Osteoblast (primary cell): ENCODE measurements around the gene SH3RF2. TPM values are rescaled to one million over a fixed set of nuclear protein-coding genes. Genes with fewer than 3 reads are reported as not detected.
A peak's percentile ranks its signal among the peaks of the same experiment; 100 is the strongest.

Source experiments
- DNase-seq: peaks from one replicate; pipeline ENCODE4 v3.0.0; 2011; ENCODE audit warnings: low spot score, mixed read lengths; ENCODE audit not compliant: insufficient read length; ENCODE audit errors: missing footprints
- H2AFZ ChIP-seq: 2 replicates; pipeline ENCODE4 v1.6.0; 2011; ENCODE audit warnings: mild to moderate bottlenecking, low read length
- H3K27ac ChIP-seq: 2 replicates; pipeline ENCODE4 v1.5.1; 2011; ENCODE audit warnings: mild to moderate bottlenecking, low read depth, low read length, moderate library complexity
- H3K27me3 ChIP-seq: 2 replicates; pipeline ENCODE4 v1.6.0; 2012; ENCODE audit warnings: mild to moderate bottlenecking, control low read depth, inconsistent platforms, low read length, moderate library complexity; ENCODE audit not compliant: insufficient read depth
- H3K36me3 ChIP-seq: 2 replicates; pipeline ENCODE4 v1.5.1; 2011; ENCODE audit warnings: mild to moderate bottlenecking, low read length, control low read depth, moderate library complexity; ENCODE audit not compliant: insufficient read depth
- H3K4me1 ChIP-seq: 2 replicates; pipeline ENCODE4 v1.5.1; 2011; ENCODE audit warnings: mild to moderate bottlenecking, low read length, control low read depth, moderate library complexity; ENCODE audit not compliant: insufficient read depth
- H3K4me2 ChIP-seq: 2 replicates; pipeline ENCODE4 v1.6.0; 2011; ENCODE audit warnings: mild to moderate bottlenecking, low read length; ENCODE audit not compliant: insufficient read depth
- H3K4me3 ChIP-seq: fragments of 200-600 bp; sonication (generic); 3 replicates; pipeline ENCODE4 v1.5.1; 2012; ENCODE audit warnings: mild to moderate bottlenecking, low read length, inconsistent platforms; ENCODE audit not compliant: insufficient read depth
- H3K79me2 ChIP-seq: 2 replicates; pipeline ENCODE4 v1.6.0; 2012; ENCODE audit warnings: mild to moderate bottlenecking, low read length, control low read depth, inconsistent platforms; ENCODE audit not compliant: insufficient read depth
- H3K9me3 ChIP-seq: 2 replicates; pipeline ENCODE4 v1.5.1; 2011; ENCODE audit warnings: low read depth, low read length, control low read depth
- H4K20me1 ChIP-seq: 2 replicates; pipeline ENCODE4 v1.6.0; 2012; ENCODE audit warnings: mild to moderate bottlenecking, low read length, control low read depth; ENCODE audit not compliant: insufficient read depth
- CTCF ChIP-seq: IDR thresholded peaks from 2 replicates; pipeline ENCODE4 v1.5.1; 2011; ENCODE audit warnings: mild to moderate bottlenecking, low read depth, low read length, moderate library complexity; ENCODE audit errors: extremely low read depth
- total RNA-seq: library from RNA; depleted of rRNA; stranded (reverse); fragments of >200 nt; gene quantifications from 2 replicates; pipeline ENCODE4 v1.2.3, GENCODE V29; 2012

The SH3RF2 gene
- total RNA-seq, 1 donor: 4.0 TPM

- H3K4me3 ChIP-seq: no peak overlapping the region
- no peak overlapping the region for H2AFZ ChIP-seq
- no peaks in the 10 kb centered on the region for H3K79me2 ChIP-seq
- TF ChIP-seq CTCF: no peak
- no peaks in the 10 kb centered on the region for H4K20me1 ChIP-seq
- H3K4me1 ChIP-seq: peaks cover 9% of the 10 kb centered on the region
- no peaks in the 10 kb centered on the region for H3K9me3 ChIP-seq
- H3K4me2 ChIP-seq: no peak overlapping the region
- H3K36me3 ChIP-seq: no peaks in the 10 kb centered on the region
- H3K27me3 ChIP-seq: no peaks in the 10 kb centered on the region
- no peak overlapping the region for H3K27ac ChIP-seq
- DNase-seq: no peak
Measured at GRCh38 chr5:145913701-145914100, 22.7 kb upstream of the SH3RF2 start.

- TF ChIP-seq CTCF: no peak
- H3K4me3 ChIP-seq: no peak overlapping the region
- no peak overlapping the region for H3K27ac ChIP-seq
- H3K4me2 ChIP-seq: no peak overlapping the region
- H3K4me1 ChIP-seq: peaks cover 9% of the 10 kb centered on the region
- no peaks in the 10 kb centered on the region for H3K9me3 ChIP-seq
- no peaks in the 10 kb centered on the region for H3K36me3 ChIP-seq
- no peaks in the 10 kb centered on the region for H3K79me2 ChIP-seq
- DNase-seq: no peak
- no peaks in the 10 kb centered on the region for H4K20me1 ChIP-seq
- H2AFZ ChIP-seq: no peak overlapping the region
- no peaks in the 10 kb centered on the region for H3K27me3 ChIP-seq
Measured at GRCh38 chr5:145915970-145916638, 20.3 kb upstream of the SH3RF2 start.

- Histone ChIP-seq H3K4me3 (no peak overlapping the region), H3K36me3 (no peaks in the 10 kb centered on the region), H3K9me3 (no peaks in the 10 kb centered on the region), H3K79me2 (no peaks in the 10 kb centered on the region), H3K27me3 (no peaks in the 10 kb centered on the region), H4K20me1 (no peaks in the 10 kb centered on the region), H3K4me1 (peaks cover 12% of the 10 kb centered on the region), H2AFZ (no peak overlapping the region), H3K27ac (no peak overlapping the region), H3K4me2 (peak overlapping the region; percentile 46)
- no peak for TF ChIP-seq CTCF
- no peak for DNase-seq
Measured at GRCh38 chr5:145917288-145917687, 19.1 kb upstream of the SH3RF2 start.

- H3K4me1 ChIP-seq: peaks cover 12% of the 10 kb centered on the region
- no peaks in the 10 kb centered on the region for H3K36me3 ChIP-seq
- H3K4me2 ChIP-seq: no peak overlapping the region
- no peak overlapping the region for H3K27ac ChIP-seq
- no peaks in the 10 kb centered on the region for H3K27me3 ChIP-seq
- DNase-seq: no peak
- no peaks in the 10 kb centered on the region for H3K9me3 ChIP-seq
- H3K79me2 ChIP-seq: no peaks in the 10 kb centered on the region
- no peak overlapping the region for H2AFZ ChIP-seq
- no peak for TF ChIP-seq CTCF
- no peaks in the 10 kb centered on the region for H4K20me1 ChIP-seq
- H3K4me3 ChIP-seq: no peak overlapping the region
Measured at GRCh38 chr5:145918397-145918796, 18.0 kb upstream of the SH3RF2 start.
